HG02798 (cell line): ENCODE results near the gene SERAC1.
"Not testable (repeated sequence)": the region's sequence is repeated elsewhere in the genome, so short reads cannot be mapped to it uniquely, and the experiment has no call there.

Experiments used
- ATAC-seq: cut with Tn5 transposase; IDR thresholded peaks from one replicate; pipeline ENCODE4 v1.9.1; 2021; ENCODE audit warnings: mild to moderate bottlenecking; ENCODE audit not compliant: unreplicated experiment, poor library complexity

SERAC1 gene

DNA sequence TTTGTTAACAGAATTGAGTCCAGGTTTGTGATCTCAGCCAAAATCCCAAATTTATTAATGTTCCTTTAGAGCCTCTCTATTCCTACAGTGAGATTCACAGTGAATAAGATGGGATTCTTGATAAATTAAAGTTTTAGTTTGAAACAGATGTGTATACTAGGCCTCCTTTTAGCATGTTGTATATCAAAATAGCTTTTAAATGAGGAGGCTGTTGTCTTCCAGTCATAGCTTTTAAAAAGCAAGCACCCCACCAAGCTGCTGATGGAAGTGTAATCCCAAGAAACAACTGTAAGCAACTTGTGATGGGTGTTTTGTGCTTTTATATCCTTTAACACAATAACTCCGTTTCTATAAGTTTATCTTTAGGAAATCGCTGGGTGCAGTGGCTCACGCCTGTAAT is 7.0 kb upstream of the SERAC1 start:
- ATAC-seq = no peak

DNA sequence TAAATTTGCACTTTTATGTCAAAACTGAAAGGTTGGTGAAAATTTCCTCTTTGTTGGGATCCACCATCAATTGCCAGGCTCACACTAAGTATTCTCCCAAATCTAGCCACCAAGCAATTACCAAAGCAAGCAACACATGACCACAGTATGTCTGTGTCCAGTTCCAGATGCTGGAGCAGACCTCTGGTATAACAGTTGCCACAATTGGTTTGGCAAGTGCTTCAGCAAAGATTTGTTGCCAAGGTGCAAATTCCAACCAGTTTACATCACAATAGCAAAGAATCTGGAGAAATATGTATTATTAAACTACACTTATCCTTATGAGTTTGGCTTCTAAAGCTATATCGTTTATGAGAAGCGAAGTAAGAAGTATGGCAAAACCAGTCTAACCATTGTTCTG is 6.5 kb upstream of the SERAC1 start:
- ATAC-seq = no peak

DNA sequence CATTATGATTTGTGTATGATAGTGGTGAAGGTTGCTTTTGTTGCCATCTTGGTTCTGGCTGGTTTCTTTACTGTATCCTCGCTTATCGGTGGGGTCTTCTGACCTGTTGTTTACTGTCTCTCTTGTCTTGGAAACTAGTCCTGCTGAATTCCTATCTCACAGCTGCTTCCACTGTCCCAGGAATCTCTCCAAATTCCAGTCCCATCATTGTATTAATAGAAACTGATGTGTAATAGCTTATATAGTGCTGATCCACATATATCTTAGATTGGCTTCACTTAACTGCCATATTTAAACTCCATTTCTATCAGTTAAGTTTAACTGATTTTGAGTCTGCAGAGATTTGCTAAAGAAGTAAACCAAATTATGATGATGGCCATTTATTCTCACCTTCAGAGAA is 6.0 kb upstream of the SERAC1 start:
- ATAC-seq = no peak

DNA sequence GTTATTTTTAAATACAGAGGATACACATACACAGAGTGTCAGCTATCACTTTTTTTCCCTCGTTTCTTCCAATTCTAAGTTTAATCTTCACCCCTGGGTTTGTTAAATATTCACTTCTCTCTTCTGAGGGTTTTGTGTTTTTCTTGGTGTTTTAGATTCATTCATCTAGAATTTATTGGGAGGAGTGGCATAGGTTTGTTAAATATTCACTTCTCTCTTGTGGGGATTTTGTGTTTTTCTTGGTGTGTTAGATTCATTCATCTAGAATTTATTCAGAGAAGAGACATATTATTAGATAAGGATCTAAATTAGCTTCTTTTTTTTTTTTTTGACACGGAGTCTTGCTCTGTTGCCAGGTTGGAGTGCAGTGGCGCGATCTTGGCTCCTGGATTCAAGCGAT is 3.9 kb upstream of the SERAC1 start:
- no peak for ATAC-seq

DNA sequence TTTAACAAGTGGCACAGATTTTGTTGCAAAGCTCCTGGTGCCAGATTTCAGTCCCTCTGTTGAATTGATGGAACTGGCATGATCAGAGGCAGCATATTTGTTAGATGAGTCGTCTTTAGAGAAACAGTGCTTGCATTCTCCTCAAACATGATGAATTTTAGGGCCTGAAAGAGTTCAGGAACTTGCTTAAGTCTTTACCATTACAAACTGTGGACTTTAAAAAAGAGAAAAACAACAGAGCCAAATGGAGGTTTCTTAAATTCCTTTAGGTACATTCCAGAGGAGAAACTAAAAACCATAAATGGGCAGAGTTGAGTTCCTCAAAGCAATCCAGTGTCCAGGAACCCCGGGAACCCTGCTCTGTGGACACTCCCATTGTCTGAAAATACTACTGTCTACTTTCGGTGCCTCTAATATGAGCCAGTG is 2.6 kb upstream of the SERAC1 start:
- no peak for ATAC-seq

DNA sequence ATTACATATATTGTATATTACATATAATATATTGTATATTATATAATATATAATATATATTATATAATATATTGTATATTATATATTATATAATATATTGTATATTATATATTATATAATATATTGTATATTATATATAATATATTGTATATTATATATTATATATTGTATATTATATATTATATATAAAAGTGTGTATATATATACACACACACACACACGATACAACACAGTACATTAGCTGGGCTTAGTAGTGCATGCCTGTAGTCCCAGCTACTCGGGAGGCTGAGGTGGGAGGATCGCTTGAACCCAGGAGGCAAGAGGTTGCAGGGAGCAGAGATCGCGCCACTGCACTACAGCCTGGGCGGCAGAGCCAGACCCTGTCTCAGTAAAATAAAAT is 1.6 kb upstream of the SERAC1 start:
- not testable (repeated sequence) for ATAC-seq

DNA sequence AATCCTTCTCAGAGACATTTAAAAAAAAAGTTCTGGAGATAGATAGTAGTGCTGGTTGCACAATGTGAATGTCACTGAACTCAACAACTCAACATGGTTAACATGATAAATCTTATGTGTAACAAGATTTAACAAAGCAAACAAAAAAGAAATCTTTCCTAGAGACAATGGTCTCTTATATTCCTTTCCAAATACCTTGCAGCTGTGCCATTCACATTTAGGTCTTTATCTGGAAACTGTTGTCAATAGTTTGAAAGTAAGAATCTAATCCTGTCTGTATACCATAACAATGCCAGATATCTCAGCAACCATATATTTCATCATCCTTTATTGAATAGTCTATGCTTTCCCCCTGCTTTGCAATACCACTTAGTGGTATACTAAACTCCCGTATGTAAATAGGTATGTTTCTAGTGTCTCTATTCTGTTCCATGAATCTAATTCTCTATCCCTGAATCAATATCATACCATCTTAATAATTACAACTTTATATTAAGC is 2.1 kb downstream of the SERAC1 start:
- no peak for ATAC-seq

DNA sequence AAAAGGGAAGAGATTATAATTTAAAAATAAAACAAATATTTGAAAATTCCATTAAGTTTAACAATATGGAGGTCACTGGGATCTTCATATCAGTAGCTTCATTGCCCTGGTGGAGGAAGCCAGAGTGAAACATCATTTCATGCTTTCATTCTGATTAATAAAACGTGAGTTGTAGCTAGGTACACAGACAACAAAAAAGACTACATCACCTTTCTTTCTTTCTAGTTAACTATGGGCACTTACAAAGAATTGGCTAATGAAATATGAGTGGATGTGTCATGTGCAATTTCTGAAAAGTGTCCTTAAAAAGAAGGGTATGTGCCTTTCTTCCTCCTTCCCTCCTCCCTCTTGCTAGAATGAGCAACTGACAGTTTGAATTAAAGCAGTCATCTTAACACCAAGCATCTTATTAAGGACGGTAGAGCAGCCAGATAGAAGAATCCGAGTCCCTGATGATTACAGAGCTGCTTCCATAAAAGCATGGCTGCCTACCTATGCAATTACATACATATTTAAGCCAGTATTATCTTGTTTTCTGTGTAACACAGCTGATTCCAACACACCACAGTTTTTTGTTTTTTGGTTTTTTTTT is 3.4 kb downstream of the SERAC1 start:
- no peak for ATAC-seq

DNA sequence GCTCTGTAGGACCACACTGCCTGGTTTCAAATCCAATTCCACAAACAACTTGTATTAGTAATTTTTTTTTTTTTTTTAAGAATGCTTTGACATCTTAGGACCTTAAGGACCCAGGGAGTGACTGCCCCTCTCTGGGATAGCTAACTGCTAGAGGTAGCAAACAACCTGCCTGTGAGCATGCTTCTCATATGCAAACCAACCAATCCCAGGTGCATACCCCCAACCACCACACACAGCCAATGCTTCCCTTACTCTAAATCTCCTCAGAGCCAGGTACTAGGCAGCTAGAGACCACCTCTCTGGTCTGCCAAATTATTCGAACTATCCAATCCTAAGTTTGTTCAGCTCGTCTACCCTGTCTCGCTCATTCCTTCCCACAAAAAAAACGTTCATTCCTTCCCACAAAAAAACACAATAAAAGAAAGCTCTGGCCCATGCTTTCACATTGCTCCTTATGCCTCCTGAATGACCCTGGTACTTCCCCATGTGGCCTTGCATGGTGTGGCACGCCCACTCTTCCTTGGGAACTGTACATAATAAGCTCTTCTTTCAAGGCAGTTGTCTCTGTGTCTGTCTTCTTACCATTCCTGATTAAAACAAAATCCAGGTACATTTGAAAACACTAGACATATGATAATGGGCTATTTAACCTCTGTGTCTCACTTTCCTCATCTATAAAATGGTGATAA is 6.4 kb downstream of the SERAC1 start:
- ATAC-seq = no peak

DNA sequence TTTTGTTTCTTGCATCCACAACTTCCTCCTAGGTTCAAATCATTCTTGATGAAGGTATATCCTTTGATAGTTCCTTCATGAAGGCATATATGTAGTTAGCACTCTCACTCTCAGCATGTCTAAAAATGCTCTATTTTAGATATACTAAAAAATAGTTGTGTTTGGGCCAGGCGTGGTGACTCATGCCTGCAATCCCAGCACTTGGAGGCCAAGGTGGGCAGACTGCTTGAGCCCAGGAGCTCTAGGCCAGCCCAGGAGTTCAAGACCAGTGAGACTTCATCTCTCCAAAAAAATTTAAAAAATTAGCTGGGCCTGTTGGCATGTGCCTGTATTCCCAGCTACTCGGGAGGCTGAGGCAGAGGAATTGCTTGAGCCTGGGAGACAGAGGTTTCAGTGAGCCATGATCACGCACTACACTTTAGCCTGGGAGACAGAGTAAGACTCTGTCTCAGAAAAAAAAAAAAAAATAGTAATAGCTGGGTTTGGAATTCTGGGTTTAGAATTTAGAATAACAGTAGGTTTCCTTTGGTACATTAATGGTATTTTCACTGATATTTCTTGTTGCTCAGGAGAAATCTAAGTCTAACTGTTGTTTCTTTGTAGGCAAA is 7.0 kb downstream of the SERAC1 start:
- no peak for ATAC-seq

DNA sequence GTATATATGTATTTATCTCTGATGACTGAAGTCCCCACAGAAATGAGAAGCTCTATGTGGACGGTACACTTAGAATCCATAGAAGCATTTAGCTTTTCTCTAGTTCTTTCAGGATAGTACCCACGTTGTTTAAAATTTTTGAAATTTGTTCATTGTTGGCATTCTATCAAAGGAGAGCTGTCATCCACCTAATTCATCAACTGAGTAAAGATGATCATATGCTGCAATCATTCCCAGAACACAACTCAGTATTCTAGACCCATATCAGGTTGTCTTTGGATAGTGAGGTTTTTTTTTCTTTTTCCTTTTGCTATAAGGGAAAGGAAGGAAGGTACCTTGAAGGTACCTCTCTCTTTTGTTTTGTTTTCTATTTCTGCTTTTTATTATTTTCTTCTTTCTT is 9.3 kb downstream of the SERAC1 start:
- ATAC-seq = no peak

DNA sequence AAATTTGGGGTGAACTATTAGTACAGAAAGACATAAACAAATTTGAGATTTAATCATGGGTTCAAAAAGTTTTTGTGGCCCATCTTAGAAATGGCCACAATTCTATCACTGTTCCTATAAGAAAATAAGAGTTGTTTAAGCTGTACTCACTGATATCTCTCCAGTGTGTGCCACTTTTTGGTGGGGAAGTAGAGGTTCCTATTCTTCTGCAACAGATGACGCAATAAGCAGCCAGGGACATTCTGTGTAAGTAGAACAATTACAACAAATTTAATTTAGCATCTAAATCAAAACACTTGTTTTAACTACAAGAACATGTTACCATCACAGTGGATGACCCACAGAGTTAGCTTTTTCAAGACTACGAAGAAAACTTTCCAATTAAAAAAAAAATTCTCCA is 9.9 kb downstream of the SERAC1 start:
- no peak for ATAC-seq

DNA sequence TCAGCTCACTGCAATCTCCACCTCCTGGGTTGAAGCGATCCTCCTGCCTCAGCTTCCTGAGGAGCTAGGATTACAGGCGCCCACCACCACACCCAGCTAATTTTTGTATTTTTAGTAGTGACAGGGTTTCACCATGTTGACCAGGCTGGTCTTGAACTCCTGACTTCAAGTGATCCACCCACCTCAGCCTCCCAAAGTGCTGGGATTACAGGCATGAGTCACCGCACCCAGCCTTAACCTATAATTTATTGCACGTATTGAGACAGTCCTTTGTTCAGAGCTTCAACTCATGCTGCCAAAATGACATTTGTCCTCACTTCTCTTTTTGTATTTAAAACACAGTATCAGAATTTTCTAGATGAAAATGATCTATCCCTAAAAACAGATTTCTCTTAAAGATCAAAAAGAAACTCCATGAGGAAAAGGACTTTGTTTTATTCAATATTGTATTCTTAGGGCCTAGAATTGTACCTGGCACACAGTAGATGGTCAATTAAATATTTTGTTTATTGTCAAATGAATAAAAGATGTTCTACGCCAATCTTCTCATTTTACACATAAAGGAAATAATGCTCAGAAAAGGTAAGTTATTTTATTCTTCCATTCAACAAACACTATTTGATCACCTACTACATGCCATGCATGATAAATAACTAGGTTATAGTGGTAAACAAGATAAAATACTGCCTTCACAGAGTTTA is 10.8 kb downstream of the SERAC1 start:
- ATAC-seq = no peak

DNA sequence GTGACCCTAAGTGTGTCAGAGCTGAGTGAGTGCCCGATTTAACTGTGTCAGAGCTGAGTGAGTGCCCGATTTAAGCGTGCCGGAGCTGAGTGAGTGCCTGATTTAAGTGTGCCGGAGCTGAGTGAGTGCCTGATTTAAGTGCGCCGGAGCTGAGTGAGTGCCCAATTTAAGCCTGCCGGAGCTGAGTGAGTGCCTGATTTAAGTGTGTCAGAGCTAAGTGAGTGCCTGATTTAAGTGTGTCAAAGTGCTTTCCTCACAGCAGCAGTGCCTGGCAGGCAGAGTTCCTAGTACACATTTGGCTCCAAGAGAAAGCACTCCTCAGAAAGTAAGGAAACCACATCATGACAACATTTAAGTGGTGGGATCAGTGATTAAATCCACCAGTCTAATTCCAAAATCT is 13.2 kb downstream of the SERAC1 start:
- ATAC-seq = no peak

DNA sequence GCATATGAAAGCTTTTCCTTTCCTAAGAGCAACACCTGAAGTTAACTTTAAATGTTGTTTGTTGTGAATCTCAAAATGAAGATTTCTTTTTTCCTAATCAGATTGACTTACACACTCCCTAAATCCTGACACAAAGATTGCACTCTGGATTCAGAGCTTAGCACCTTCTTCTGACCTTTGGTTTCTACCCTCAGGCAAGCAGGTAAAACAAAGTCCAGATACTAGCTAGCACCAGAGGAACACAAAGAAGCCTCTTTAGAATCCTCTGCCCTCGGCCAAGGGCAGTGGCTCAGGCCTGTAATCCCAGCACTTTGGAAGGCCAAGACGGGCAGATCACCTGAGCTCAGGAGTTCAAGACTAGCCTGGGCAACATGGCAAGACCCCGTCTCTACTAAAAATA is 14.5 kb downstream of the SERAC1 start:
- no peak for ATAC-seq

DNA sequence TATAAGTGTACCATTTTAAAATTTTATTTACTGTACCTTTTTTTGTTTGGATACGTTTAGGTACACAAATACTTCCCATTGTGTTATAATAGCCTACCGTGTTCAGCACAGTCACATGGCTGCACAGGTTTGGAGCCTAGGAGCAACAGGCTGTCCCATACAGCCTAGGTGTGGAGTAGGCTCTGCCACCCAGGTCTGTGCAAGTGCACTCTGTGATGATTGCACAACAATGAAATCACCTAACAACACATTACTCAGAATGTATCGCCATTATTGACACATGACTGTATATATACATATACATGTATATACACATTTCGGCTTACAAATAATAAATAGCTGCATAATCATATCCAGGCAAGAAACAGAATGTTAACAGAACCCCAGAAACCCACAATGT is 15.4 kb downstream of the SERAC1 start:
- ATAC-seq = no peak

DNA sequence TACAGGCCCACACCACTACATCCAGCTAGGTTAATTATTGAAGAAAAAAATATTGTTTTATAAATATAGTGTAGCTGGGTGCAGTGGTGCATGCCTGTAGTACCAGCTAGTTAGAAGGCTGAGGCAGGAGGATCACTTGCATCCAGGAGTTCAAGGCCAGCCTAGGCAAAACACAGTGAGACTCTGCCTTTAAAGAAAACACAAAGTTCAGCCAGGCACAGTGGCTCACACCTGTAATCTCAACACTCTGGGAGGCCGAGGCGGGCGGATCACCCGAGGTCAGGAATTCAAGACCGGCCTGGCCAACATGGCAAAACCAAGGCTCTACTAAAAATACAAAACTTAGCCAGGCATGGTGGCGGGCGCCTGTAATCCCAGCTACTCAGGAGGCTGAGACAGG is 16.0 kb downstream of the SERAC1 start:
- ATAC-seq = not testable (repeated sequence)

DNA sequence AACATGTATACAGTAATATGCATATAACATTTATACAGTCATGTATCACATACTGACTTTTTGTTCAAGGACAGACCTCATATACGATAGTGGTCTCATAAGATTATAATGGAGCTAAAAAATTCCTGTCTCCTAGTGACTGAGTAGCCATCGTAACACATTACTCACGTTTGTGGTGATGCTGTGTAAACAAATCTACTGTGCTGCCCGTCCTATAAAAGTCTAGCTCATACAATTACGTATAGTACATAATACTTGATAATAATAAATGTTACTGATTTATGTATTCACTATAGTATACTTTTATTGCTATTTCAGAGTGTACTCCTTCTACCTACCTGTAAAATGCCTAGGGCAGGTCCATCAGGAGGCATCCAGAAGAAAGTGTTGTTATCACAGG is 17.4 kb downstream of the SERAC1 start:
- ATAC-seq = no peak

DNA sequence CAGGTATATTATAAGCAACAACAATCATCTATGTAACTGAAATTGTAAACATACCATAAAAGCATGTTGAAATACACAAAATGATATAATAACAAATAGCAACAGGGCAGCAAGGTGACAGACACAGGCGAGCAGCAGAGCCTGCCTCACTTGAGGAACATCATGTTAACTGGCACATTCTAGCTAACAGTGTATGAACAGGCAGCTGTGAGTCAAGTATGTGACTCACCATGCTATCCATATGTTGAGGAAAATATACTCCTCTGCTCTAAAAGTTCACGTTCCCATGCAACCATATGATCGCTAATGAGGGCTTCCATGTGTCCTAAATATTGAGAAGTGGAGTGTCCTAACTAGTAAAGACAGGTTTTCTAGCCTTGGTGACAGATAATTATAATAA is 18.4 kb downstream of the SERAC1 start:
- ATAC-seq = no peak

DNA sequence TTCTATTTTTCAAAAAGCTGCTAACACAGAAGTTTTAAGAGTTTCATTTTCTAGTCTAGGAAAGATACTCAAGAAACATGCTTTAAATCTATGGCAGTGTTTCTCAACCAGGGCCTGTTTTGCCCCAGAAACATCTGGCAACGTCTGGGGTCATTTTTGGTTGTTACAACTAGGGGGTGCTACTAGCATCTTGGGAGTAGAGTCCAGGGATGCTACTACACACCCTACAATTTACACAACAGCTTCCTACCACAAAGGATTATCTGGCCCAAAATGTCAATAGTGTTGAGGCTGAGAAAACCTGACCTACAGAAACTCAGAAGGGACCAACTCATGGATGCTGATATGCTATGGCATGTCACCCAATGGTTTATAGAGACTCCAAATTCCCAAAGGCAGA is 24.4 kb downstream of the SERAC1 start:
- ATAC-seq = no peak

DNA sequence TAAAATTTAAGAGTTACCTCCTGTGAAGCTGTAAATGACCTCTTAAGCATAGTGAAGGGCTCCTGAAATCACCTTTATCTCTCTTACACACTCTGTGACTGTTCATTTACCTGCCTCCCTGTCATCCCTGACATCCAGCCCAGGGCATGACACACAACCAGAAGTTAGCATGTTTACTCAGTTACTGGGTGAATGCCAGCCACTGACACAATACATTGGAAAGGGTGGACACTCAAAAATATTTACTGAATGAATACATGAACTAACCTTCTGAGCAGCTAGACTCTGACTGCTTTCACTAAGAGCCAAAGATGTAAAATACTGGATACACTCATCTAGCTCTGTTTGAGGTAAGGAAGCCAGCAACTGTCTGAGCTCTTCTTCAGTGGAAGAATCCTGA is 25.3 kb downstream of the SERAC1 start:
- no peak for ATAC-seq
